ENCODE measurements around the gene CD300E. TPM values are rescaled to one million over a fixed set of nuclear protein-coding genes. Genes with fewer than 3 reads are reported as not detected.
"Not testable (repeated sequence)": the region's sequence is repeated elsewhere in the genome, so short reads cannot be mapped to it uniquely, and the experiment has no call there.

CD300E gene
- total and polyA plus RNA-seq, 12 donors = 0.07 to 4.9 (median 0.35) TPM

GRCh38 chr17:74582633-74583032 is 40.9 kb downstream of the CD300E start:
- DNase-seq (no peak), ATAC-seq (no peak)
- Histone ChIP-seq H3K27me3 (peaks cover 0 to 12% (median 4%) of the 10 kb centered on the region in 7 donors), H3K9me3 (peaks cover 0 to 11% (median 0%) of the 10 kb centered on the region in 11 donors), H3K4me1 (no peaks in the 10 kb centered on the region), H3K4me3 (no peak overlapping the region), H3K36me3 (no peaks in the 10 kb centered on the region), H3K27ac (no peak overlapping the region)
- WGBS, 2 donors = 61 to 63% methylated on average over 10 of the region's 10 CpGs
- intact Hi-C loops (cut with DNase I) = no loop called here
- no peak for TF ChIP-seq CTCF (IDR thresholded peaks at IDR 0.05)

- TF ChIP-seq CTCF (IDR thresholded peaks at IDR 0.05) = no peak
- no peaks in the 10 kb centered on the region for H3K36me3 ChIP-seq
- peaks cover 0 to 11% (median 0%) of the 10 kb centered on the region in 11 donors for H3K9me3 ChIP-seq
- intact Hi-C loops (cut with DNase I) = no loop called here
- ATAC-seq = no peak
- no peaks in the 10 kb centered on the region for H3K4me1 ChIP-seq
- H3K27me3 ChIP-seq = peaks cover 0 to 26% (median 10%) of the 10 kb centered on the region in 7 donors
- no peak overlapping the region for H3K4me3 ChIP-seq
- no peak overlapping the region for H3K27ac ChIP-seq
- DNase-seq = no peak
- 59 to 63% methylated on average over 7 of the region's 7 CpGs for WGBS, 2 donors
Measured at GRCh38 chr17:74579900-74580299, 43.6 kb downstream of the CD300E start.

GRCh38 chr17:74578979-74579378 is 44.6 kb downstream of the CD300E start:
- no peak for TF ChIP-seq CTCF (IDR thresholded peaks at IDR 0.05)
- H3K4me3 ChIP-seq = no peak overlapping the region
- DNase-seq = no peak
- intact Hi-C loops (cut with DNase I) = no loop called here
- peaks cover 0 to 2% (median 0%) of the 10 kb centered on the region in 11 donors for H3K9me3 ChIP-seq
- H3K27ac ChIP-seq = no peak overlapping the region
- H3K36me3 ChIP-seq = no peaks in the 10 kb centered on the region
- peaks cover 0 to 26% (median 17%) of the 10 kb centered on the region in 7 donors for H3K27me3 ChIP-seq
- no peaks in the 10 kb centered on the region for H3K4me1 ChIP-seq
- WGBS, 2 donors = 74 to 79% methylated on average over 9 of the region's 9 CpGs
- no peak for ATAC-seq

GRCh38 chr17:74574489-74575142 is 48.9 kb downstream of the CD300E start:
- DNase-seq = no peak
- intact Hi-C loops (cut with DNase I) = no loop called here
- Histone ChIP-seq H3K9me3 (peaks cover 0 to 6% (median 0%) of the 10 kb centered on the region in 11 donors), H3K27ac (no peak overlapping the region), H3K4me1 (peaks cover 0 to 12% (median 0%) of the 10 kb centered on the region in 9 donors), H3K36me3 (no peaks in the 10 kb centered on the region), H3K4me3 (no peak overlapping the region), H3K27me3 (peaks cover 0 to 31% (median 17%) of the 10 kb centered on the region in 7 donors)
- WGBS, 2 donors = 74 to 76% methylated on average over 5 of the region's 5 CpGs
- ATAC-seq = no peak
- TF ChIP-seq CTCF (IDR thresholded peaks at IDR 0.05) = no peak

GRCh38 chr17:74573635-74574034 is 49.9 kb downstream of the CD300E start:
- ATAC-seq; H3K27ac ChIP-seq; intact Hi-C loops (cut with DNase I); DNase-seq; H3K36me3 ChIP-seq; H3K9me3 ChIP-seq; H3K4me3 ChIP-seq: not testable (repeated sequence)
- Histone ChIP-seq H3K27me3 (peaks cover 0 to 31% (median 17%) of the 10 kb centered on the region in 7 donors), H3K4me1 (peaks cover 0 to 20% (median 0%) of the 10 kb centered on the region in 9 donors)

All from heart right ventricle (tissue), 16 donors.